GM12892 (cell line): ENCODE results near the gene ZNF511.
A peak's percentile ranks its signal among the peaks of the same experiment; 100 is the strongest.

Source experiments
- DNase-seq: peaks from one replicate; pipeline ENCODE4 v3.0.0; 2011; ENCODE audit not compliant: insufficient read length
- FAIRE-seq: peaks from 2 replicates; lab custom pipeline; 2011; peaks lifted over from hg19 to GRCh38; lab: Jason Lieb, UNC
- POLR2A ChIP-seq: IDR thresholded peaks from 2 replicates; pipeline ENCODE4 v1.6.1; 2011; ENCODE audit warnings: low read depth, low read length, control low read depth
- POLR2AphosphoS5 ChIP-seq: IDR thresholded peaks from 2 replicates; pipeline ENCODE4 v1.6.1; 2011; ENCODE audit warnings: low read depth, low read length, control low read depth
- TAF1 ChIP-seq: IDR thresholded peaks from 2 replicates; pipeline ENCODE4 v1.6.1; 2011; ENCODE audit warnings: low read depth, mild to moderate bottlenecking, control low read depth, low read length, borderline replicate concordance

The ZNF511 gene

GRCh38 chr10:133324198-133324792 lies 15.6 kb downstream of the ZNF511 start:
- DNase-seq (no peak), FAIRE-seq (peak; percentile 48)
- TF ChIP-seq POLR2A, result no peak
- TF ChIP-seq POLR2AphosphoS5, result no peak
- no peak for TF ChIP-seq TAF1

DNA sequence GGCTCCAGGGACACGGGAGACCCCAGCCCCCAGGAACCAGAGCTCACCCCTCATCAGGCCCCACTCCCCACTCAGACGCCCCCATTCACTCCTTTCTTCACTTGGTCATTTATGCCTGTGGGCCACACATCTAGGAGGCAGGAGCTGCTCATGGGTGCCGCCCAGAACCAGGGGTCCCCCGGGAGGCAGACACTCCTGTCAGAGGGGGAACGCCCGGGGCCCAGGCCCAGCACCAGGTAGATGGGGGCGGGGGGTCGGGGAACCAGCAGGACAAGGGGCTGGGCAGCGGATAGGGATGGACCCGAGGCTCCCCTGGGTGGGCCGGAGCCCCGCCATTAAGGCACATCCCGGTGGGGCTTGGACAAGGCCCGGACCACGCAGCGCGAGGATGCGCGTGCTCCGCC lies 16.1 kb downstream of the ZNF511 start:
- no peak for FAIRE-seq
- TF ChIP-seq TAF1, result no peak
- no peak for TF ChIP-seq POLR2AphosphoS5
- no peak for TF ChIP-seq POLR2A
- DNase-seq, result no peak

- TF ChIP-seq POLR2A (no peak), POLR2AphosphoS5 (no peak), TAF1 (no peak)
- FAIRE-seq (no peak), DNase-seq (no peak)
Measured at GRCh38 chr10:133325440-133326222, 16.9 kb downstream of the ZNF511 start.

GRCh38 chr10:133326223-133326551 lies 17.5 kb downstream of the ZNF511 start:
- FAIRE-seq (no peak), DNase-seq (no peak)
- TF ChIP-seq POLR2A, result no peak
- no peak for TF ChIP-seq POLR2AphosphoS5
- TF ChIP-seq TAF1, result no peak

DNA sequence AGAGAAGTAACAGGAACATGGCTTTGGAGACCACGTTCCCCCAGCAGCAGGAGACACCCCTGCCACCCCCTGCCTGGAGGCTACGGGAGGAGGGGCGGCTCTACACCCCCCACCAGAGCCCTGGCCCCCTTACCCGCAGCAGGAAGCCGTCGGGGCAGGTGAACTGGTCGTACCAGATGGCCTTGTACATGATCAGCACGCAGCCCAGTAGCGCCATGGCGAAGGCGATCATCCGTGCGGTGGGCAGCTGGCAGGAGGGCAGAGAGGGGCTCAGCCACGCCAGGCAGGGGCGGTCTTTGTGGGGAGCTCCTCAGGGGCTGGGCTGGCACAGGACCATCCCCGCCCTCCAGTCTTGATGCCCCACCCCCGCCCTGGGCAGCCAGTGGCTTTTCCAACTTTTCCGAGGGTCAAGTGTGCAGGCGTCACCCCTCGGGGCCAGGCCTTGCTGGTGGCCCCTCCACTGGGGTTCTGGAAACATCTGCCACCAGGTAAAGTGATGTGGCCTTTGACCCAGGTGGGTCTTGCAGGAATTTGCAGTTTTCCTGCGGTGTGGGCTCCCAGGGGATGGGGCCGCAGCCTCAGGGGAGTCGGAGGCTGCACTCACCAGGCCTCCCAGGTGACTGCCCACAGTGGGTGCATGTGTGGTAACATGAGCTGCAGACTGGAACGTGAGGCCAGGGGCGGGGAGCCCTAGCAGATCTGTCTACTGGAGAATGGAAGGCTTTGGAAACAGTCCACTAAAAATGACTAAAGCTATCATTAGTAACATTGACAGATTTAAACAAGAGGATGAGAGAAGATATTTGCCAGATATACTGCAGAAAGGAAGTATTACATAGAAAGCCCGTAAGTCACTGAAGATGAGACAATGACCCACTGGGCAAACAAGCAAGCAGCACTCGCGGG lies 18.3 kb downstream of the ZNF511 start:
- FAIRE-seq (no peak), DNase-seq (no peak)
- TF ChIP-seq POLR2AphosphoS5 (no peak), TAF1 (no peak), POLR2A (no peak)

DNA sequence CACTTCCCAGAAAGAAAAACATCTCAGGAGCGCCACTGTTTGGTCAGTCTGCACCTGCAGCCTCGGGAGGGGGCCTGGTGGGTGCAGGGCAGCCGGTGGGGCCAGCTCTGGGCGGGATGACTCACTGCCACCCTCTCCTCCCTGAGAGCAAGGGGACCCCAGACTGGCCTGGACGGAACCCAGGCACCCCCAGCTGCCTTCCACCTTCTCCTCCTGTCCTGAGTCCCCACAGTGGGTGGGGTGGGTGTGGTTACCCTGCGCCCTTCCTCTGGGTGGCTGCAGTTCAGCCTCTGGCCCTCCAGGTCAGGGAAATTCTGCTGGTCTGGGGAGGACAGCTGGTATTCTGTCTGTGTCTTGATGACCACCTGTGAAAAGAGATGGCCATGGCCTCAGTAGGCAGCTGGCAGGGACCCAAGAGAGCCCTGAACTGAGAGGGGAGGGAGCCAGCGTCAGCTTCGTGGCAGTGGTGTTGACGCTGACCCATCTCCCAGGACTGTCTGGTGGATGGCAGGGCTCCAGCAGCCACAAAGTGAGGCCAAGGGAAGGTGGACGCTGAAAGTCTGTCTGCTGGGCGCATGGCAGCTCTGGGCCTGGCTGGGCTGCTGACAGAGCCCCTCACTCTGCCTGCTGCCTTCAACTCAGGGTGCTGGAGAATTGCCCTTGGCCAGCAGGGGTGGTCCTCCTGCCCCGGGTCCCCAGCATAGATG lies 19.1 kb downstream of the ZNF511 start:
- DNase-seq, result no peak
- TF ChIP-seq TAF1, result no peak
- no peak for TF ChIP-seq POLR2AphosphoS5
- TF ChIP-seq POLR2A, result no peak
- FAIRE-seq, result no peak

DNA sequence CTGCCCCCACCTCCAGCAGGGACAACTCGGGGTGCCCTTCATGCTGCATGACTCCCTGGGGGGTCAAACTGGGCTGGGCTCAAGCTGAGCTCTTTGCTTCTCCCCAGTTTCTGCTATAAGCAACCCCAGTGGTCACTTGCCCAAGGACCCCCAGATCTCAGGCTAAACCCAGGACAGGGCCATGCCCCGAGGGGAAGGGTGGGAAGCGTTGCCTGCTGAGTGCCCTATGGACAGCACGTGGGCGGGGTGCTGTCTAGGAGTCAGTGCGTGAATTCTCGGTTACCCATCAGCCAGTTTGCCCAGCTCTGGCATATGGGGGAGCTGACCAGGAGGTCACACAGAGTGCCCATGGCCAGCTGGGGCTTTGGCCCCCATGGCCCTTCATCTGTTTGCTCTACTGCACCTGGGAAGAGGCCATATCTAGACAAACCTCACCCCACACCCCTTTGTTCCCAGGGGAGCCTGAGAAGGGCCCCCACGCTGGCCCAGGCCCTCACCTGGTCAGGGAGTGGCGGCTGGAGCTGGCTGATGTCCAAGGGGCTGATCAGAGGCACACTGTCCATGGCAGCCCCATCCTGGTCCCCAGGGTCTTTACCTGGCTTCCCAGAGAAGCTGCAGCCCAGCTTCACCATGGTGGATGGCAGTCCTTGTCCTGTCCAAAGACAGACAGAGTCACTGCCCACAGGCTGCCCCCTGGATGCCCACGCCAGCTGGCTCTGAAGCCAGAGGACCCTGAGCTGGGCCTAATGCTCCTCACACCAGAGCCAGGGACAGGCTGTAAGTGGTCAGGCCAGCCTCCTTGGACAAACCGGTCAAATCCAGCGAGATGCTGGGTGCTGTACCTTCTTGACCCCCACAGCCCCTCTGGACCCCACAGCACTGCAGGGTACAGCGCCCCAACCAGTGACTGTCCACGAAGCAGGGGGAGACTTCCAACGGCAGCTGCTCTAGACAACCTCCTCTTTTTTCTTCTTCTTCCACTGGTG lies 19.9 kb downstream of the ZNF511 start:
- DNase-seq (no peak), FAIRE-seq (no peak)
- TF ChIP-seq TAF1 (no peak), POLR2AphosphoS5 (no peak), POLR2A (no peak)

- FAIRE-seq (peak; percentile 83), DNase-seq (peak; percentile 94)
- no peak for TF ChIP-seq POLR2A
- TF ChIP-seq POLR2AphosphoS5, result no peak
- TF ChIP-seq TAF1, result no peak
Measured at GRCh38 chr10:133329491-133330202, 20.9 kb downstream of the ZNF511 start.

- TF ChIP-seq POLR2A (no peak), TAF1 (no peak), POLR2AphosphoS5 (no peak)
- DNase-seq (no peak), FAIRE-seq (no peak)
Measured at GRCh38 chr10:133332936-133333699, 24.4 kb downstream of the ZNF511 start.
